ENCODE data around the gene CCIN. TPM values are rescaled to one million over a fixed set of nuclear protein-coding genes. Genes with fewer than 3 reads are reported as not detected.

The CCIN gene
- total and polyA plus RNA-seq, 7 donors, result 0.03 to 0.04 TPM; not detected in 5

DNA sequence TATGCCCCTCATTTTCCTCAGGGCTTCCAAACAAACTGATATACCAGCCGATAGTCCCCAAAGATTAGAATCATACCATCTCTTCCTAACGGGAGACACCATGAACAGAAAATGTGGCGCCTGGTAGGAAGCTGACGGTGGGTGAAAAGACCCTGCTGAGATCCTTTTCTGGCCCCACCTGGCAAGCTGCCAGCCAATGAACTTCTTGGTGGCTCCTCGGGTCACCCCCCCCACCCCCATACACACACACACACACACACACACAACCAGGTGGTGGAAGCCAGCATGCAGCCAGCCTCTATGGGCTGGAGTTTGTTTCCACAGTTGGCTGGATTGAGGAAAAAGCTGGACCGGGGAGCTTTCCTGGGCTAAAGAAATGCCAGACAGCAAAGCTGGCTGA, 4.8 kb upstream of the CCIN start:
- Histone ChIP-seq H3K4me1 (peaks cover 5% of the 10 kb centered on the region), H3K9me3 (no peaks in the 10 kb centered on the region), H3K36me3 (ENCODE audit: insufficient read depth in 1 of 2, low read depth in 1 of 2) (no peaks in the 10 kb centered on the region), H3K27ac (peak overlapping the region; percentile 63), H3K4me3 (no peak overlapping the region), H3K27me3 (ENCODE audit: insufficient read depth in 3 of 3, low read length in 2 of 3) (peaks cover 0 to 23% (median 0%) of the 10 kb centered on the region in 3 donors)
- TF ChIP-seq, protein P1, sequence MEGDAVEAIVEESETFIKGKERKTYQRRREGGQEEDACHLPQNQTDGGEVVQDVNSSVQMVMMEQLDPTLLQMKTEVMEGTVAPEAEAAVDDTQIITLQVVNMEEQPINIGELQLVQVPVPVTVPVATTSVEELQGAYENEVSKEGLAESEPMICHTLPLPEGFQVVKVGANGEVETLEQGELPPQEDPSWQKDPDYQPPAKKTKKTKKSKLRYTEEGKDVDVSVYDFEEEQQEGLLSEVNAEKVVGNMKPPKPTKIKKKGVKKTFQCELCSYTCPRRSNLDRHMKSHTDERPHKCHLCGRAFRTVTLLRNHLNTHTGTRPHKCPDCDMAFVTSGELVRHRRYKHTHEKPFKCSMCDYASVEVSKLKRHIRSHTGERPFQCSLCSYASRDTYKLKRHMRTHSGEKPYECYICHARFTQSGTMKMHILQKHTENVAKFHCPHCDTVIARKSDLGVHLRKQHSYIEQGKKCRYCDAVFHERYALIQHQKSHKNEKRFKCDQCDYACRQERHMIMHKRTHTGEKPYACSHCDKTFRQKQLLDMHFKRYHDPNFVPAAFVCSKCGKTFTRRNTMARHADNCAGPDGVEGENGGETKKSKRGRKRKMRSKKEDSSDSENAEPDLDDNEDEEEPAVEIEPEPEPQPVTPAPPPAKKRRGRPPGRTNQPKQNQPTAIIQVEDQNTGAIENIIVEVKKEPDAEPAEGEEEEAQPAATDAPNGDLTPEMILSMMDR (IDR thresholded peaks at IDR 0.05), result no peak
- WGBS, 3 donors, result 44 to 66% (median 49%) methylated on average over 6 of the region's 6 CpGs
- intact Hi-C loops (cut with DNase I), result loop anchor here (2.0 to 5.0 kb wide), 2 partner anchors 62 to 262 kb away; no protein-coding TSS in a partner anchor
- no peak for DNase-seq
- no peak for ATAC-seq

DNA sequence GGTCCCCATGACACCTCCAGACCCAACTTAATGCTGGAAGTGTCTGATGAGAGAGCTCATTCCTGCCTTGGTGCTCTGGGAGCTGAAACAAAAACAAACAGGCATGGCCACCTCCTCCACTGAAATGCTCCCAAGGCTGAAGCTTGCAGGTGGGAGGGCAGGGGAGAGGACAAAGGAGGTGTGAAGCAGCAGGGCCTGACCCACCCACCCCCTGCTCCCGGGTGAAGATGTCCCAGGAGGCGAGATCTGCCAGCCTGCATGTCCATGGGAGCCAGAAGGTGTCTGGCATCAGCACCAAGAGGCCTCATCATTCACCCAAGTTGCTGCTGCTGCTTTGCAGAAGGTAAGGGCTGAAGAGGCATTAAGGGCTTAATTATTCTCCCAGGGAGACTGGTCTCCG, 4.2 kb upstream of the CCIN start:
- Histone ChIP-seq H3K4me1 (peaks cover 5% of the 10 kb centered on the region), H3K27ac (no peak overlapping the region), H3K4me3 (no peak overlapping the region), H3K27me3 (ENCODE audit: insufficient read depth in 3 of 3, low read length in 2 of 3) (peaks cover 0 to 23% (median 0%) of the 10 kb centered on the region in 3 donors), H3K36me3 (ENCODE audit: insufficient read depth in 1 of 2, low read depth in 1 of 2) (no peaks in the 10 kb centered on the region), H3K9me3 (no peaks in the 10 kb centered on the region)
- TF ChIP-seq, protein P1 (IDR thresholded peaks at IDR 0.05), result no peak
- ATAC-seq (no peak), DNase-seq (no peak)
- intact Hi-C loops (cut with DNase I), result loop anchor here (2.0 to 5.0 kb wide), 3 partner anchors 63 to 262 kb away; partner anchors contain the start of gene OR2S2 (in 1 of the 2)
- WGBS, 3 donors, result 44 to 53% (median 52%) methylated on average over 3 of the region's 3 CpGs

DNA sequence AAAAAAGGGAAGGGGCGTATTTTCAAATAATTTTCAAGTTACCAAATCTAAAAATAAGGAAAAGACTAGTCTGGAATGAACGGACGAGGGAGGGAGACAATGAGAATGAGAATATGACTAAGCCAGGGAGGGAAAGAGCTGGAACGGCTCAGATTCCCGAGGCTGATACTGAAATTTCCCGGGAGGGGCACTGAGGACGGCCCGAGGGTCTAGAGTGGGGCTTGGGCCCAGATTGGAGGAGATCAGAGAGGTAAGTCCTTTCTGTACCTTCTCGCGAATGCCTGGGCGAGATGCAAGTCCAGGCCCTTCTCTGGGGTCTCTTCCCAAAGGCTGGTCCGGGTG, 3.4 kb upstream of the CCIN start:
- 22 to 31% (median 24%) methylated on average over 12 of the region's 12 CpGs for WGBS, 3 donors
- Histone ChIP-seq H3K4me1 (peaks cover 5% of the 10 kb centered on the region), H3K4me3 (peak overlapping the region; percentile 64), H3K27ac (peak overlapping the region; percentile 41), H3K27me3 (ENCODE audit: insufficient read depth in 3 of 3, low read length in 2 of 3) (peaks cover 0 to 23% (median 0%) of the 10 kb centered on the region in 3 donors), H3K36me3 (ENCODE audit: insufficient read depth in 1 of 2, low read depth in 1 of 2) (no peaks in the 10 kb centered on the region), H3K9me3 (no peaks in the 10 kb centered on the region)
- TF ChIP-seq, protein P1 (IDR thresholded peaks at IDR 0.05), result no peak
- intact Hi-C loops (cut with DNase I), result loop anchor here in 1 of 2 donors (2.0 to 5.0 kb wide), 3 partner anchors 63 to 263 kb away; partner anchors contain the start of gene OR2S2
- peak in 3 of 4 donors; percentile 11 to 32 (median 15) for ATAC-seq
- no peak for DNase-seq

DNA sequence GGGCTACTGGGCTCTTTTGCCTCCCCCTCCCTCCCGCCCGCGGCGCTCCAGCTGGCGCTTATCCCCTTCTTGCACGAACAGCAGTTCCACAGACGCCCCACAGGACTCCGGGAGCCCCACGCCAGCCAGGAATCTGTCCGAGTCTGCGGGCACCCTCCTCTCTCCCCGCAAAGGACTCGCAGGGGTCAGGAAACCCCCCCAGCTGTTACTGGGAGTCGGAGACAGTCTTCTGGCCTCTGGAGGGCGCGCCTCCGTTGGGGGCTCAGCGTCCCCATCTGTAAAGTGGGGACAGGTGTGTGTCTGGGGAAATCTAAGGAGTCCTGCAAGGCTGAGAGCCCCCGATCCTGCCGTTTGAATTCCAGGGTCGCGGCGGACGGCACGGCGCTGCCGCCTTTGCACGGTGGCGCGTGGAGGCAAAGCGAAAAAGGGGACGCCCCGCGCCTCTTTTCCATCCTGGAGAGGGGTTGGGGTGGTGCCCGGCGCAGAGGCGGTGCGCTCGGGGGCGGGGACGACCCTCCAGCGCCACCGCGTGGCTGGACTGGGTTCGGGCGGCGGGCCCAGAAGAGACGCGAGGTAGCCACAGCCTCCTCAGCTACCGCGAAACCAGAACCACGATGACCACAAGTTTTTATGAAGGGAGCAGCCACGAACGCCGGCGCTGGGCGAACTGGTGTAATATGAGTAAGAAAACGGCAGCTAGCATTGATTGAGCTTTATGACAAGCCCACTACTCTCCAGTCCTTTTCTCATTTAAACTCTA, 2.8 kb upstream of the CCIN start:
- TF ChIP-seq, protein P1 (IDR thresholded peaks at IDR 0.05), result peak; percentile 95
- WGBS, 3 donors, result 0 to 1% (median 0%) methylated on average over 44 to 58 of the region's 58 CpGs
- Histone ChIP-seq H3K36me3 (ENCODE audit: insufficient read depth in 1 of 2, low read depth in 1 of 2) (no peaks in the 10 kb centered on the region), H3K4me1 (peaks cover 5% of the 10 kb centered on the region), H3K27ac (peak overlapping the region; percentile 41), H3K9me3 (no peaks in the 10 kb centered on the region), H3K4me3 (peak overlapping the region; percentile 64), H3K27me3 (ENCODE audit: insufficient read depth in 3 of 3, low read length in 2 of 3) (peaks cover 0 to 23% (median 0%) of the 10 kb centered on the region in 3 donors)
- DNase-seq (peak; percentile 84 to 90), ATAC-seq (peak; percentile 92 to 96 (median 93))
- intact Hi-C loops (cut with DNase I), result loop anchor here in 1 of 2 donors (2.0 to 5.0 kb wide), 2 partner anchors 64 to 209 kb away; partner anchors contain the start of gene OR2S2
